ENCODE results near the gene TMTC3.
A peak's percentile ranks its signal among the peaks of the same experiment; 100 is the strongest.
"Not testable (repeated sequence)": the region's sequence is repeated elsewhere in the genome, so short reads cannot be mapped to it uniquely, and the experiment has no call there.

The TMTC3 gene

DNA sequence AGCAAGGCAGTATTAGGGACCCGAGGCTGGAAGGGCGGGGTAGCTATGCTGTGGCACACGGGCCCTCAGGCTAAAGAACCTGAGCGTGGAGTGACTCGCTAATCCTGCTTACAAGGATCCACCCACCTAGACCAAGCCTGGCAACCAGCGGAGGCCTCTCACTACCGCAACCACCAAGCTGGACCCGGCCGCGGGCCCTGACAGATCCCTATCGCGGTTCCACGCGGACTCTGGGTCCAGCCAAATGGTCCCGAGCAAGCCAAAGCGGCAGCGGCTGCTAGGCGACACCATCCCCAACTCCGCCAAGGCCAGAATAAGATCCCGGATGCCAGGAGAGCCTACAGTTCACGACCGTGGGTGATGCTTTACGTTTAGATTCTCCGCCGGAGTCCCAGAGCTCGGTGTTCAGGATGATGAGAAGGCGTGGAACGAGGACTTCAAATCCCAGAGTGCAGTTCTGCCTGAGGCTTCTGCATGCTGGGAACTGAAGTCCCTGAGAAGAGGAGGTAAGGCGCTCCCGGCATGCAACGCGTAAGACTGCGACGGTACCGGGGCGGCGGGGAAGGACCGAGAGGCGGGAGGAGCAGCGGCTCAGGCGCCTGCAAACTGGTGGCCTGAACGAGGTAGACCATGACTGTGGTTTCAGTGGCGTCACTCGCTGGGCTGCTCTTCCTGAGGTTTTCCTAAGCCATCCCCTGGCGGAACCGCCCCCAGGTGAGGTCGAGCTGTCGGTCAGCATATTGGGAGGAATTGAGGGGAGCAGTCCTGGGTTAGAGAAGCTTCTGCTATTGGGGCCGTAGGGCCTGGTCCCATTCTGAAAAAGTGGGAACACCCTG lies at the start of gene TMTC3, which contains the start of gene CEP290:
TMTC3 (plus strand) TSS at position 534 of the 836 bp plus-strand sequence. CDS start 6,009 bp downstream, outside the sequence.
CEP290 (minus strand) TSS at position 315 of the 836 bp plus-strand sequence. CDS start 781 bp downstream, outside the sequence.
- H3K27me3 Mint-ChIP-seq = no peaks in the 10 kb centered on the region
- peak within 1 kb of the TSS; percentile 95 for H3K4me3 Mint-ChIP-seq
- no peaks in the 10 kb centered on the region for H3K9me3 Mint-ChIP-seq
- H3K27ac Mint-ChIP-seq = peak within 1 kb of the TSS; percentile 91
- peaks cover 51% of the 10 kb centered on the region for H3K4me1 Mint-ChIP-seq (ENCODE audit: low read depth)
- peaks cover 28% of the 10 kb centered on the region for H3K36me3 Mint-ChIP-seq (ENCODE audit: low read depth)

- Mint-ChIP-seq H3K9me3 (no peaks in the 10 kb centered on the region), H3K27me3 (no peaks in the 10 kb centered on the region), H3K27ac (no peak overlapping the region), H3K4me1 (ENCODE audit: low read depth) (no peaks in the 10 kb centered on the region), H3K4me3 (no peak overlapping the region), H3K36me3 (ENCODE audit: low read depth) (peaks cover 37% of the 10 kb centered on the region)
Measured at GRCh38 chr12:88092771-88093170, 49.3 kb upstream of the TMTC3 start.

DNA sequence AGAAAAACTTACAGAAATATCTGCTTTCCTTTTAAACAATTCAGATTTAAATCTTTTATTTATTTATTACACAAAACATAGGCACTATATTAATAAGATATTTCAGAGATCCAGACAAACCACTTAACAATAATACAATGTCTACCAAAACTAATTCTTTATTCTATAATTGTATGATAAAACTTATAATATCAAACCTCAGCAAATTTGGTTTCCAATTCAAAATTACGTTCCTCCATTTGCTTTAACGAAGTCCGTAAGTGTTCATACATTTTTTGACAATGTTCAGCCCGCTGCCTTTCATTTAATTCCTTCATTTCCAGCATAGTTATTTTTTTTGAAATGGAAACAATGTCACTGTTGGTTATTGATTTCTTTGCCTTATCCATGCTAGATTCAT lies 48.5 kb upstream of the TMTC3 start:
- Mint-ChIP-seq H3K27ac (no peak overlapping the region), H3K4me3 (no peak overlapping the region), H3K4me1 (ENCODE audit: low read depth) (no peaks in the 10 kb centered on the region), H3K36me3 (ENCODE audit: low read depth) (peaks cover 38% of the 10 kb centered on the region), H3K27me3 (no peaks in the 10 kb centered on the region), H3K9me3 (no peaks in the 10 kb centered on the region)

DNA sequence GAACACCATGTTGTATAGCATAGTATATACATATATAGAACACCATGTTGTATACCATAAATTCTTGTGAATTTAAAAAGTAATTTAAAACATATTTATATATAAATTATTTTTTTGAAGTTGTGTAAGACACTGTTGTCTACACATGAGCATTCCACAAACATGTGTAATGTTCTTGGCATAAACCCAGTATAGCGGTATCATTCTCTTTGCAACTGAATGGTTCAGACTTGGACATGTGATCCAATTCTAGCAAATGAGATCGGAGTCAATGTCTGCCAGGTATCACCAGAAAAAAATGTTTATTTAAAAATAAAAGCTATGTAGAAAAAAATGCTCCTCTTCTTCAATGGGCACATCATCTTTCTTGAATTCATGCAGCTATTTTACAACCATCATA lies 34.1 kb upstream of the TMTC3 start:
- Mint-ChIP-seq H3K27me3 (no peaks in the 10 kb centered on the region), H3K27ac (no peak overlapping the region), H3K9me3 (no peaks in the 10 kb centered on the region), H3K4me3 (no peak overlapping the region), H3K4me1 (ENCODE audit: low read depth) (peaks cover 3% of the 10 kb centered on the region), H3K36me3 (ENCODE audit: low read depth) (peaks cover 70% of the 10 kb centered on the region)

DNA sequence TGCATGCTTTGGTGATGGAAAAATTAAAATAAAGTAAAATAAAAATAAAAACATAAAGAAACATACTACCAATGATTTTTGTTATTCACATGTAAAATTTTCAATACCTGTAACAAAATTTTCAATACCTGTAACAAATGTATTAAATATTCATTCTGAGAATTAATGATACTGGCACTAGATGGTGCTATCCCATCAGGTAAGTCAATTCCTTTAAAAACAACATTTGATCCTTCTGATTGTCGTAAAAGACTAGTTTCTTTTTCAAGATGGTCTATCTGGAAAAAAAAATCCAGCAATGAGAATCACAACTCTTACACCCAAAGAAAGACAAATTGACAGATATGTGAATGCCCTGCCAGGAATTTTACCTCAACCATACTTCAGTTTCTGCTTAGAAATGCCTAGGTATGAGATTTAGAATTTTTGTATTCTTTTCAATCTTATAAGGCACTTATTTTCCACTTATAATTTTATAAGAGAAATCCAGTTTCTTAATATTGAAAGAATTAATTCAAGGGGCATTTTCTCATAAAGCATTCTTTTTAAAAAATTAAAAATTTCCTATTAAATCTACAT lies 30.9 kb upstream of the TMTC3 start:
- H3K4me3 Mint-ChIP-seq = no peak overlapping the region
- peaks cover 73% of the 10 kb centered on the region for H3K36me3 Mint-ChIP-seq (ENCODE audit: low read depth)
- H3K9me3 Mint-ChIP-seq = no peaks in the 10 kb centered on the region
- peaks cover 3% of the 10 kb centered on the region for H3K4me1 Mint-ChIP-seq (ENCODE audit: low read depth)
- no peaks in the 10 kb centered on the region for H3K27me3 Mint-ChIP-seq
- H3K27ac Mint-ChIP-seq = no peak overlapping the region

DNA sequence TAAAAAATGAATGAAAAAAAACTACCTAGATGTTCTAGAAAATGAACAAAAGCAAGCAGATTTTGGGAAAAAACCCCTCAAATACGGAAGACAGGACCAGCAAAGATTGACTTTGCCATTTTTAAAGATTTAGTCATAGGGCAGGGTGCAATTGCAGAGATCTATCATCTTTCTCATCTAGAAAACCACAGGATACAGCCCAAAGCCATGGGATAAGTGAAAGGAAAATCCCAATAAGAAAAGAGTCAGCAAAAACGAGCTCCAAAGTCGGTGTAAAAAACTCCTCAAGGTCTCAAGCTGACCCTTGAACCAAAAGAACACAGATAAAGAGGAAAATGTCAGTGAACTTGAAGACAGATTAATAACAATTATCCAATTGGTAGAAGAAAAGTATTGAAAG lies 28.2 kb upstream of the TMTC3 start:
- Mint-ChIP-seq H3K27ac (no peak overlapping the region), H3K4me1 (ENCODE audit: low read depth) (peaks cover 3% of the 10 kb centered on the region), H3K27me3 (no peaks in the 10 kb centered on the region), H3K9me3 (no peaks in the 10 kb centered on the region), H3K36me3 (ENCODE audit: low read depth) (peaks cover 77% of the 10 kb centered on the region), H3K4me3 (no peak overlapping the region)

DNA sequence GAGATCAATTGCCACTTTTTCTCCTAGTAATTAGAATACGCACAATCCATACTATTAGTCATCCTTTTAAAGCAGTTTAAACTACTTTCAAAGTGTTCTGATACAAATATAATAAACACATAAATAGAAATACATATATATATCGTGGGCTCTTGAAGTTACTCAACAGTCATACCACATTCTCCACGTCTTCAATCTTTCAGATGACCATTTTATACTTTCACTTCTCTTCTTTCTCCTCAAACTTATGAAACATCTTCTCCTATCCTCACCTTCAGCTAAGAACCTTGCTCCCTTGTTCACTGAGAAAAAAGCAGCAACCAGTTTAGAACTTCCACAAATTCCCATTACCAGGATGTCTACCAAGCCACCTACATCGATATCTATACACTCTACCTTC lies 19.4 kb upstream of the TMTC3 start:
- no peaks in the 10 kb centered on the region for H3K4me1 Mint-ChIP-seq (ENCODE audit: low read depth)
- no peaks in the 10 kb centered on the region for H3K27me3 Mint-ChIP-seq
- no peak overlapping the region for H3K4me3 Mint-ChIP-seq
- peaks cover 19% of the 10 kb centered on the region for H3K36me3 Mint-ChIP-seq (ENCODE audit: low read depth)
- H3K9me3 Mint-ChIP-seq = no peaks in the 10 kb centered on the region
- H3K27ac Mint-ChIP-seq = no peak overlapping the region

GRCh38 chr12:88127099-88127498 lies 15.0 kb upstream of the TMTC3 start:
- H3K27me3 Mint-ChIP-seq = no peaks in the 10 kb centered on the region
- no peak overlapping the region for H3K27ac Mint-ChIP-seq
- H3K36me3 Mint-ChIP-seq (ENCODE audit: low read depth) = peaks cover 39% of the 10 kb centered on the region
- no peaks in the 10 kb centered on the region for H3K4me1 Mint-ChIP-seq (ENCODE audit: low read depth)
- H3K4me3 Mint-ChIP-seq = no peak overlapping the region
- H3K9me3 Mint-ChIP-seq = no peaks in the 10 kb centered on the region

DNA sequence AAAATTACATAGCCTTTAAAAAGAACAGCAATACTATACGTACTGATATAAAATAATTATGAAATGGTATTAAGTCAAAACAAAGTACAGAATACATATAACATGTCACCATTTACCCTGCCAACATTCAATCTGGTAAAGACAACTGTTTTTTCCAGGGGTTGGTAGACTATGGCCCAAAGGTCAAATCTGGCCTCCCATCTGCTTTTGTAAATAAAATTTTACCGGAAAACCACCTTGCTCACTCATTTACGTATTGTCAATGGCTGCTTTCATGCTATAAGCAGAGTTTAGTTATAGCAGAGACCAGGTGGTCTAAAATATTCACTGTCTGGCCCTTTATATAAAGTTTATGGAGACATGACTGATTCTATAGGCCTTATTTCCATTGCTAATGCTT lies 14.3 kb upstream of the TMTC3 start:
- Mint-ChIP-seq H3K4me1 (ENCODE audit: low read depth) (no peaks in the 10 kb centered on the region), H3K27ac (no peak overlapping the region), H3K36me3 (ENCODE audit: low read depth) (peaks cover 46% of the 10 kb centered on the region), H3K9me3 (no peaks in the 10 kb centered on the region), H3K27me3 (no peaks in the 10 kb centered on the region), H3K4me3 (no peak overlapping the region)

DNA sequence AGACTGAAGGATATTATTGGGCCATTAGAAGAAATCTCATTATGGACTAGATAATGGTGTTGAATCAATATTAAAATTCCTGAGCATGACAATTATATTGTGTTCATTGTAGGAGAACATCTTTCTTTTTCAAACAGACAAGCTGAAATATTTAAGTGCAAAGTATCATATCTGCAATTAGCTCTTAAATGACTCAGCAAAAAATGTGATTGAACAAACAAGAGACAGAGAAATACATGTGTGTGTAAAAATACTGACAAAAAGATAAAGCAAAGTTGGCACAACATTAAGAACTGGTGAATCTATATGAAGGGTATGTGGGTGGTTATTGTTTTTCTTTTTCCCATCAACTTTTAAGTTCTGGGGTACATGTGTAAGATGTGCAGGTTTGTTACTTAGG lies 9.7 kb upstream of the TMTC3 start:
- H3K27me3 Mint-ChIP-seq = no peaks in the 10 kb centered on the region
- peak overlapping the region; percentile 12 for H3K27ac Mint-ChIP-seq
- no peaks in the 10 kb centered on the region for H3K9me3 Mint-ChIP-seq
- H3K4me1 Mint-ChIP-seq (ENCODE audit: low read depth) = no peaks in the 10 kb centered on the region
- no peak overlapping the region for H3K4me3 Mint-ChIP-seq
- peaks cover 68% of the 10 kb centered on the region for H3K36me3 Mint-ChIP-seq (ENCODE audit: low read depth)

DNA sequence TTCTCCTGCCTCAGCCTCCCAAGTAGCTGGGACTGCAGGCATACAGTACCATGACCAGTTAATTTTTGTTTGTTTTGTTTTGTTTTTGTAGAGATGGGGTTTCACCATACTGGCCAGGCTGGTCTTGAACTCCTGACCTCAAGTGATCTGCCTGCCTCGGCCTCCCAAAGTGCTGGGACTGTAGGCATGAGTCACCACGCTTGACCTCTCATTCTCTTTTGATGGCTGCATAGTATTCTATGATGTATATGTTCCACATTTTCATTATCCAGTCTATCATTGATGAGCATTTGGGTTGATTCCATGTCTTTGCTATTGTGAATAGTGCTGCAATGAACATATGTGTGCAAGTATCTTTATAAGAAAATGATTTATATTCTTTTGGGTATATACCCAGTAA lies 8.9 kb upstream of the TMTC3 start:
- H3K4me3 Mint-ChIP-seq; H3K27me3 Mint-ChIP-seq; H3K4me1 Mint-ChIP-seq (ENCODE audit: low read depth); H3K27ac Mint-ChIP-seq; H3K9me3 Mint-ChIP-seq: not testable (repeated sequence)
- peaks cover 73% of the 10 kb centered on the region for H3K36me3 Mint-ChIP-seq (ENCODE audit: low read depth)

GRCh38 chr12:88139711-88140110 lies 2.4 kb upstream of the TMTC3 start:
- not testable (repeated sequence) for H3K27ac Mint-ChIP-seq, H3K27me3 Mint-ChIP-seq, H3K4me3 Mint-ChIP-seq, H3K9me3 Mint-ChIP-seq
- Mint-ChIP-seq H3K4me1 (ENCODE audit: low read depth) (peaks cover 37% of the 10 kb centered on the region), H3K36me3 (ENCODE audit: low read depth) (peaks cover 39% of the 10 kb centered on the region)

GRCh38 chr12:88141425-88141773 lies 708 bp upstream of the TMTC3 start:
- Mint-ChIP-seq H3K27me3 (no peaks in the 10 kb centered on the region), H3K36me3 (ENCODE audit: low read depth) (peaks cover 32% of the 10 kb centered on the region), H3K4me3 (peak overlapping the region; percentile 95), H3K27ac (peak overlapping the region; percentile 91), H3K9me3 (no peaks in the 10 kb centered on the region), H3K4me1 (ENCODE audit: low read depth) (peaks cover 51% of the 10 kb centered on the region)

- Mint-ChIP-seq H3K27ac (peak overlapping the region; percentile 91), H3K4me1 (ENCODE audit: low read depth) (peaks cover 50% of the 10 kb centered on the region), H3K27me3 (no peaks in the 10 kb centered on the region), H3K36me3 (ENCODE audit: low read depth) (peaks cover 24% of the 10 kb centered on the region), H3K9me3 (no peaks in the 10 kb centered on the region), H3K4me3 (peak overlapping the region; percentile 95)
Measured at GRCh38 chr12:88142610-88142991, 494 bp downstream of the TMTC3 start.

DNA sequence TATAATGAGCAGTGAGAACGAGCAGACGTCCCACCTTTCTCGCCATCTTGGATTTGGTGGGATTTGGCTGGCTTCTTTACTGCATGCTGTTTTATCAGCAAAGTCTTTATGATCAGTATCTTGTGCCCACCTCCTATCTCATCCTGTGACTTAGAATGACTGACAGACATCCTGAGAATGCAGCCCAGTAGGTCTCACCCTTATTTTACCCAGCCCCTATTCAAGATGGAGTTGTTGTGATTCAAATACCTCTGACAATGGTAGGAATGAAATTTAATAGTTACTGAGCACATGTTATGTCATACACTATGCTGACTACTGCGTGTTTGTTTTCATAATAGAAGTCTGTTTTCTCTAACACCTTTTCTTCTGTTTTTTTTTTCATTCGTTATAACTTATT lies 1.9 kb downstream of the TMTC3 start:
- no peaks in the 10 kb centered on the region for H3K27me3 Mint-ChIP-seq
- H3K27ac Mint-ChIP-seq = no peak overlapping the region
- H3K36me3 Mint-ChIP-seq (ENCODE audit: low read depth) = peaks cover 13% of the 10 kb centered on the region
- H3K4me1 Mint-ChIP-seq (ENCODE audit: low read depth) = peaks cover 48% of the 10 kb centered on the region
- H3K9me3 Mint-ChIP-seq = no peaks in the 10 kb centered on the region
- H3K4me3 Mint-ChIP-seq = peak overlapping the region; percentile 41
